GM19468 (cell line): Measurements from ENCODE around the gene PC.
"Not testable (repeated sequence)": the region's sequence is repeated elsewhere in the genome, so short reads cannot be mapped to it uniquely, and the experiment has no call there.

ENCODE experiments used
- ATAC-seq: cut with Tn5 transposase; IDR thresholded peaks from one replicate; pipeline ENCODE4 v1.9.1; 2021; ENCODE audit warnings: mild to moderate bottlenecking, moderate library complexity, moderate number of reproducible peaks; ENCODE audit not compliant: unreplicated experiment; ENCODE audit errors: extremely low read depth

The PC gene

DNA sequence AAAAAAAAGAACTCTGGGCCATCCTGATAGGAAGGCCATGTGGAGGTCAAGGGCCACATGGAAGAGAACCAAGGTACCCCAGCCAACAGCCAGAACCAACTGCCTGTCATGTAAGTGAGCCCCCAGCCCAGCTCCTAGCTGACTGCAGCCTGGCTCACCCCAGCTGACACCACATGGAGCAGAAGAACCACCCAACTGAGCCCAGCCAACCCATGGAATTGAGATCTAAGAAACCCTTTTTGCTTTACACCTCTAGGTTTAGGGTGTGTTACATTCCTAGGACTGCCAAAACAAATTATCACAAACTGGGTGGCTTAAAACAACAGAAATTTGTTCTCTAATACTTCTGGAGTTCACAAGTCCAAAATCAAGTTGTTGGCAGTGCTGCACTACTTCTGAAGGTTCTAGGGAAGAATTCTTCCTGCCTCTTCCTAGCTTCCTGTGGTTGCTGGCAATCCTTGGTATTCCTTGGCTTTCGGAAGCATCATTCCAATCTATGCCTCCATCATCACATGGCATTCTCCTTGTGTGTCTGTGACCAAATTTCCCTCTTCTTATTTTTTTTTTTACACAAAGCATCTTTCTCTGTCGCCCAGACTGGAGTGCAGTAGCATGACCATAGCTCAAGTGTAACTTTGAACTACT is 21.3 kb upstream of the PC start:
- ATAC-seq = no peak

DNA sequence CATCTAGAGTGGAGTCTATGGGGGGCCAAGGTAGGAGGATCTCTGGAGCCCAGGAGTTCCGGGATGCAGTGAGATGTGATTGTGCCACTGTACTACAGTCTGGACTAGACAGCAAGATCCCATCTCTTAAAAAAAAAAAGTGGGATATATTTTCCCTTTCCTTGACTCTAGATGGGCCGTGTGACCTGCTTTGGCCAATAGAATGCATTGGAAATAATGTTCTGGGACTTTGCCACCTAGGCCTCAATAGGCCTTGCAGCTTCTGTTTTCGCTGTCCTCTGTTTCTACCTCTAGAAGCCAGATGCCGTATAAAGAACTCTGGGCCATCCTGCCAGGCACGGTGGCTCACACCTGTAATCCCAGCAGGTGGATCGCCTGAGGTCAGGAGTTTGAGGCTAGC is 20.5 kb upstream of the PC start:
- ATAC-seq = no peak

DNA sequence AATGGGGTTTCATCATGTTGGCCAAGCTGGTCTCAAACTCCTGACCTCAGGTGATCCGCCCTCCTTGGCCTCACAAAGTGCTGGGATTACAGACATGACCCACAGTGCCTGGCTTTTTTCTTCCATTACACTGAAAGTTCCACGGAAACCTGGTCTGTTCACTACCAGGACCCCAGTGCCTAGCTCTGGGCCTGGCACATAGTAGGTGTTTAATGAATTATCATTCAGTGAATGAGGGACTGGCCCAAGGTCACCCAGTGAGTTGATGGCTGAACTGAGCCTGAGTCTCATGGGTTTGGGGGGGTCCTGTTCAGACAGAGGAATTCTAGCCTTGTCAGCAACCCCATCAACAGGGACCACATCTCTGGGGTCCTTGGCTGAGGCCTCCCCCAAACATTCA is 20.0 kb upstream of the PC start:
- ATAC-seq = no peak

DNA sequence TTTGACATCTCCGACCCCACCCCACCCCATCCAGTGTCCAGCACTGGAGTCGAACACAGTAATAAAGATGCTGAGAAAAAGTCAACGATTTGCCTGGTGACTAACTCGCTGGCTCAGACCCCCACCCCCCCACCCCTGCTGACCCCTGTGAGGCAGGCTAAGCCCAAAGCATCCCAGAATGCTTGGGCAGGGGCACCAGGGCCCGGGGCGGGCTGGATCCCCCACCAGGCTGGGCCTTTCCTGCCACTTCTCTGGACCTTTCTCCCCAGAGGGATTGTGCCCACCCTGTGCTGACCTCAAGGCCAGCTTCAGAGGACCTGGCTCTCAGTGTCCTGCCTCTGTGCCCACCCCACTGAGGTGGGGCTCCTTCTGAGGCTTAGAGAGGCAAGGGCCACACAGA is 18.7 kb upstream of the PC start:
- ATAC-seq = no peak

DNA sequence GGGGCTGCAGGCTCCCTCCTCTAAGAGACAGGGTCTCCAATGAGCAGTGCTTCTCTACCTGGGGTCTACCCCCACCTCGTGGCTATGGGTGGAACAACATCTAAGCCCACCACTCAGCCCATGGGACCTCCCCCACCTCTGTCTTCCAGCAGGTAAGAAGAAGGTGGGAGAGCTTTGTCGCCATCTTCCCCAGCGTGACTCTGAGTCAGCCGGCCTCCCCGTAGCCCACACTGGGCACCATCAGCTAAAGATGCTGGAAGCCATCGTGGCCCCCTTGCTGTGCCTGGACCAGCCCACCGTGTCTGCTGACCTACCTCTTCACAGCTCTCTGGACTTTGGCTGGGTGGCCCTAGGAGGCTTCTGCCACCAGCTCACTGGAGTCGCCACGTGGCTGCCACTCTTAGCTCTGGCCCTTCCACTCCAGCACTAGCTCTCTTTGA is 17.9 kb upstream of the PC start:
- ATAC-seq = no peak

DNA sequence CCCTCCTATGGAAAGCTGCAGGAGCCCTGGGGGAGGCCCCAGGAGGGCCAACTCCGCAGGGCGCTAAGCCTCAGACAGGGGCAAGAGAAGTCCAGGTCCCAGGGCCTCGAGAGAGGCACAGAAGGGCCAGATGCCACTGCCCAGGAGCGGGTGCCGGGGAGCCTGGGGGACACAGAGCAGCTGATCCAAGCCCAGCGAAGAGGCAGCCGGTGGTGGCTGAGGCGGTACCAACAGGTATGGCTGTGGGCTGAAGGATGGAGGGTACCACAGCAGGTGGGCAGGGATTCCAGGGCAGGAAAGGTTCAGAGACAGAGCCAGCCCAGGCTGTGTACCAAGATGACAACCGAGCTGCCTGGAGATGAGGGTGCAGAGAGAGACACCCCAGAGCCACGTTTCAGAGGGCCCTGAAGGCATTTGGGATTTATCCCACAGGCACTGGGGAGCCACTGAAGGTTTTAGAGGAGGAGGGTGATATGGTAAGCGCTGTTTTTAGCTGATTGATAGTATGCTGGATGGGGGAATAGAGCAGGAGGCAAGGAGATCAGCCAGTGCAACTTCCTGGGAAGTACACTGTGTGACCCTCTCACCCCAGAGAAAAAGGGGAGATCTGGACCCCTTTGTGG is 17.3 kb upstream of the PC start:
- ATAC-seq = no peak

DNA sequence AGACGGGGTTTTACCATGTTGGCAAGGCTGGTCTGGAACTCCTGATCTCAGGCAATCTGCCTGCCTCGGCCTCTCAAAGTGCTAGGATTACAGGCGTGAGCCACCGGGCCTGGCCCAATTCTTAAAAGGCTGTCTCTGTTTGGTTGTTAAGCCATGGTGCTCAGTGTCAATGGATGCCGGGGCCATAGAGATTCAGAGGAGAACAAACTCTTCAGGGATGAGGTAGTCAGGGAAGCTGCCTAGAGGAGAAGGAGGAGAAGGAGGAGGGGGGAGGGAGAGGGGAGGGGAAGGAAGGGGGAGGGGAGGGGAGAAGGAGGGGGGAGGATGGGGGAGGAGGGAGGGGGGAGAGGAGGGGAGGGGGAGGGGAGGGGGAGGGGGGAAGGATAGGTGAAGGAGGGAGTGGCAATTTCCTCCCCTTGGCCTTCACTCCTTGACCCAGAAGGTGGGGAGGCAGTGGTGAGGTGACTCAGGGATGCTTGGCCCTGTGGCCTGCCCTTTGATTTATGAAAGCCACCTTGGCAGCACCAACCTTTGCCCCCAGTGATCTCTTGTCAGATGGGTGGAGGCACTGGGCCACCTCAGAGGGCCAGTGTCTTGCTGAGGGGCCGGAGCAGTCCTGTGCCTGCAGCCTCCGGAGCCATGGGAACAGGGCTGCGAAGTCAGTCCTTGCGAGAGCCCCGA is 16.7 kb upstream of the PC start, which contains the start of gene C11orf86:
Gene C11orf86 (plus strand): TSS at position 581 of the 681 bp plus-strand sequence. CDS start 59 bp downstream, at position 640.
- no peak for ATAC-seq

DNA sequence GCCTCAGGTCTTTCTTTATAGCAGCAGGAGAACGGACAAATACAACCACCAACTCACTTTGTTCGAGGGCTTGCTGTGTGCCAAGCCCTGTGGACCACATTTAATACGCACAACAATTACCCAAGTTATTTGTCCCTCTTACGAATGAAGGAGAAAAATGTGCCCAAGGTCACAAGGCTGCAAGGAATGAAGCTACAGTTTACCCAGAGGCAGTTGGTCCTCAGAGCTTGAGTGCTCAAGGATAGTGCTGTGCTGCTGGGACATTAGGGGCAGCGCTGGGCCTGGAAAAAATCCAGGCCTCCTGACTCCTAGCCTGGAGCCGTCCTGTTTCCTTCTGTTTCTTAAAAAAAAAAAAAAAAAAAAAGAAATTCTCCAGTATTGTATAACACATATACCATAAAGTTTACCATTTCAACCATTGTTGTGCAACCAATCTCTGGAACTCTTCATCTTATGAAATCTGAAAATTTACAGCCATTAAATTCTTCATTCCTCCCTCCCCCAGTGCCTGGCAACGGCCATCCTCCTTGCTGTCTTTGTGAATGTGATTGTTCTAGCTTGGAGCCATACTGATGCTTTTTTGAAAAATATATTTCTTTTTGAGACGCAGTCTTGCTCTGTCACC is 15.9 kb upstream of the PC start:
- ATAC-seq = no peak

DNA sequence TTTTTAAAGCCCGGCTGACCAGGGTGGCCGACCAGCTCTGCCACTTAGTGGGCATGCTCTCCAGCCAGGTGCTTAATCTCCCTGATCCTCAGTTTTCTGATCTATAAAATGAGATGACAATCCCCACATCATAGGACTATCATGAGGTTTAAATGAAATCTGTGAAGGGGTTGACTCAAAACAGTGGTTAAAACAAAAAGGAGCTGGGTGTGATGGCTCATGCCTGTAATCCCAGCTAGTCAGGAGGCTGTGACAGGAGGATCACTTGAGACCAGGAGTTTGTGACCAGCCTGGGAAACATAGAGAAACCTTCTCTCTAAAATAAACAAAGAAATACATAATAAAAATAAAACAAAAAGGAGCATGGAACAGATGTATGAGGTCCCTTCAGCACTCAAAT is 13.3 kb upstream of the PC start:
- no peak for ATAC-seq

DNA sequence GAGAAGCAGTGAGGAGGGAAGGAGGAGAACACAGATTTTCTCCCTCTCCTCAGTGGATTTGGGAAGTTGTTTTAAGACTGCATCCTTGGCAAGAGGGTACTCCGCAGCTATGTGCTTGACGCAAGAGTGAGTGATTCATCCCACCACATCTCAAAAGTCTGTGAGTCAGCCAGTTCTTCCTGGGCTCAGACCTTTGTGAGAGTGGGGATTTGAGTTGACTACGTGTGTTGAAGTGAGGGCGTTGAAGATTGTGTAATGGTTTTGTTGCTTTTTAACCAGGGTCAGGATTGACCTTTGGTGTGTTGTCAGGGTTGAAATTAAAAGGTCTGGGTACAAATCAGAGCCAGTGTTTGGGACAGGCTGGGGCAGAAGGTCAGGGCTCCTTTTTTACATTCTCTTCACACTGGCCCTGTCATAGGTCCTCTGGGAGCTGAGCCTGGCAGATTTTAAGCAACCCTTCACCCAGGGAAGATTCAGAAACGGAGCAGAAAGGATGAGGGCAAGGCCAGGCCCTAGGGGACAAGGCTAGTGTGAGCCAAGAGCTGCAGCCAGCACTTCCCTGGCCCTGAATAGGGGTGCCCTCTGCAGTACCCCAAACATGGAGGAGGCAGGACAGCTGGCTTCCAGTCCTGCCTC is 12.7 kb upstream of the PC start:
- no peak for ATAC-seq

DNA sequence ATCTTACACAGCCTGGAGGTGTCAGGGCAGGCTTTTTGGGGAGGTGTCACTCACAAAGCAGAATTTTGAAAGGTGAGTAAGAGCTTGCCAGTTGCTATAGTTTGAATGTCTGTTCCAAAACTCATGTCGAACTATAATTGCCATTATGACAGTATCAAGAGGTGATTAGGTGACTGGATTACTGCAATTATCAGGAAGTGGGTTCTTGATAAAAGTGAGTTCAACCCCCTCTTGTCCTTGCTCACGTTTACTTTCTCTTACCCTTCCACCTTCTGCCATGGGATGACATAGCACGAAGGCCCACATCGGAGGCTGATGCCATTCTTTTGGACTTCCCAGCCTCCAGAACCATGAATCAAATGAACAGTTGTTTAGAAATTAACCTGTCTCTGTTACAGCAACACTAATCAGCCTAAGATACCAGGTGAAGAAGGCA is 12.2 kb upstream of the PC start:
- ATAC-seq = no peak

DNA sequence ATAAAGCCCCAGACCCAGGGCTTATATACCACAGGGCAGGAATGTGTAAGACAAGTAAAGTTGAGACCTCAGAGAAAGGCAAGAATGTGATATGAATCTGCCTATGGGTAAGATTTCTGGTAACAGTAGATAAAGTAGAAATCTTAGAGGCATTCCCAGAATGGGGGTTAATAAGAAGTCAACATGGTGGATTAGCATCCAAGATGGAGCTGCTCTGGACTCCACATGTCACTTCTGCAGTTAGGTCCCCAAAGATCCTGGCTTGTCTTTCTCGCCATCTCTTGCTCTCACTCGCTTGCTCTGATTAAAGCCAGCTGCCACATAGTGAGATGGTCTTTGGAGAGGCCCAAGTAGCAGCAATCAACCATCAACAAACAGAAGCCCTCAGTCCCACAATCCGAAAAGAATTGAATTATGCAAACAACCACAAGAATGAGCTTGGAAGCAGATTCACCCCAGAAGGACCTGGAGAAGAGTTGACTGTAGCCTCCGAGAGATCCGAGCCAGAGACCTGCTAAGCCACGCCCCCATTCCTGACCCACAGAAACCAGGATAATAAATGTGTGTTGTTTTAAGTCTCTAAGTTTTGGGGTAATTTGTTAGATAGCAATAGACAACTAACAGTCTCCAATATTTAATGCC is 11.5 kb upstream of the PC start:
- ATAC-seq = no peak

DNA sequence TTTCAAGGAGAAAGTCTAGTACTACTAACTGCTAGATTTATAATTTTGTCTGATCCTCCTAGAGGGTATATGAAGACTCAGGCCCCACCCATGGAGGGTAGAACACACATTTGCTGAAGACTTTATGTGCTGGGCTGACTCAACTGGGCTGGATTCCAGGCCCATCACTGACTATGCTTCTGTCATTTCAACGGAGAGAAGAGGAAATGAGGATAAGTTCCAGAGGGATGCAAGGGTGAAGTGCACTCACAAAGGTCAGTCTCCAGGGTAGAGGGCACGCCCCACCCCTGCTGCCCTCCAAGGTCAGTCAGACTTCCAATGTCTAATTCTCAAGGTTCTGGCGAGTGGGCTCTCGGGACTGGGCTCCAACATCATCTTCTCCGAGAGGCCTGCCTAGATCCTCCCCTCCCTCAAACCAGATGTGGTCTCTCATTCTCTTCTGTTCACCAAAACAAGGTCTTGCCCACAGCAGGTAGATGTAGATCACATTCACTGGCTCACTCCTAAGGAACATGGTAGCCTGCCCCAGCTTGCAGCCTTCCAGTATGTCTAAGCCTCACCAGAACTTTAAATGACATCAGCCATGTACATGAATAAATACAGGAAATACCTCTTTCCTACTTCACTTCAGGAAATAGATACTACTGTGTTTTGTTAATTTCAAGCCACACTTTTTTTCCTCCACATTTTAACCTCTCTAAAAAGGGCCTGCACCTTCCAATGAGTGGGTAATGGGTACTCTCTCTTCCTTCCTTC is 9.7 kb upstream of the PC start:
- no peak for ATAC-seq

DNA sequence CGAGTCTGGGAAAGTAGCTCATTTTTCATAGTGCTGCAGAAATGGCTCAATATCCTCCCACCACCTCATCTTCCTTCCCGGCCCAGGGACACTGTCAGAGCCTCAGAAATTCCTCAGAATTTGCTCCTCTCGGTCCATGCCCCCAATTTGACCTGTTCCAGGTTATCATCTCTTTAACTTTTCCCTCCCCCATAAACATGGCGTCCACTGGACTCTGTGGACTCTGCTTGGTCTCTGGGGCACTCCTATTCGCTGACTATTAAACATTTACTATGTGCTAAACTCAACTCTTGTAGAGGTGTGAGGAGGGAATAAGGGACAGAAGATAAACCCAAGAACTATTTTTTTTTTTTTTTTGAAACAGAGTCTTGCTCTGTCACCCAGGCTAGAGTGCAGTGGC is 8.2 kb upstream of the PC start:
- ATAC-seq = no peak

DNA sequence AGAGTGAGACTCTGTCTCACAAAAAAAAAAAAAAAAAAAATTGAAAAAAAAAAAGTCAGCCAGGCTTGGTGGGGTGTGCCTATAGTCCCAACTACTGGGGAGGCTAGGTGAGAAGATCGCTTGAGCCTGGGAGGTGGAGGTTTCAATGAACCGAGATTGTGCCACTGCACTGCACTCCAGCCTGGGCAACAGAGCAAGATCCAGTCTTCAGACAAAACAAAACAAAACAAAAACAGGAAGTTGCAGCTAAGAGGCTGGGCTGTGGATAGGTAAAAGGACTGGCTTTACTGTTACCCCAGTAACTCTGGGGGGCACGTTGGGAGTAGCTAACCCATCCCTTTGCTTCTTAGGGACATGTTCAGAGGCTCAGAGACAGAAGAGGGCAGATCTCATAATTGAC is 6.3 kb upstream of the PC start:
- ATAC-seq = no peak

DNA sequence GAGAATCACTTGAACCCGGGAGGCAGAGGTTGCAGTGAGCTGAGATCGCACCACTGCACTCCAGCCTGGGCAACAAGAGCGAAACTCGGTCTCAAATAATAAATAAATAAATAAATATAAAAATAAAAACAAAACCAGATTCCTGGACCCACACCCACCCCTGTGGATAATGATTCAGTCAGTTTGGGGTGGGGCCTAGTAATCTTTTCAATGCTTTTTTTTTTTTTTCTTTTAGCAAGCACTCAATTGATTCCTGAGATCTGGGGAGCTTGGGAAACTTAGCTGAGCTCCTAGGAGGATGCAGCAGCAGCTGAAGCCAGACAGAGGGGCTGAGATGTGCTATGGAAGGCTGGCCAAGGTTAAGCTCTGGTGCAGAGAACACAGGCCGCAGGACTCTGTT is 4.6 kb upstream of the PC start:
- ATAC-seq = no peak

DNA sequence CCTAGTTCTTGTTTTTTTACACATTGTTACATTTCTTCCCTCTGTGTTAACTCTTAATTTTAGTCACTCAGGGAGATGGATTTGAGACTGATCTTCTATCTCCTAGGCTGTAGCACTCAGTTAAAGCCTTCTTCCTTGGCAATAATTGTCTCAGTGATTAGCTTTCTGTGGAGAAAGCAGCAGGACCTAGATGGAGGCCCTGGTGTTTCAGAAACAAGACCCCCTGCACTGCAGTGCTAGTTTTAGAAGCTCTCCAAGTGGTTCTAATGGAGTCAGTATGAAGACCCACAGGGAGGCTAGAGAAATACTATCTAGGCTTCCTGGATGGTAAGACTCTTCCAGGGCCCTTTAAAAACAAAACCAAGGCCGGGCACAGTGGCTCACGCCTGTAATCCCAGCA is 4.1 kb upstream of the PC start:
- ATAC-seq = no peak

DNA sequence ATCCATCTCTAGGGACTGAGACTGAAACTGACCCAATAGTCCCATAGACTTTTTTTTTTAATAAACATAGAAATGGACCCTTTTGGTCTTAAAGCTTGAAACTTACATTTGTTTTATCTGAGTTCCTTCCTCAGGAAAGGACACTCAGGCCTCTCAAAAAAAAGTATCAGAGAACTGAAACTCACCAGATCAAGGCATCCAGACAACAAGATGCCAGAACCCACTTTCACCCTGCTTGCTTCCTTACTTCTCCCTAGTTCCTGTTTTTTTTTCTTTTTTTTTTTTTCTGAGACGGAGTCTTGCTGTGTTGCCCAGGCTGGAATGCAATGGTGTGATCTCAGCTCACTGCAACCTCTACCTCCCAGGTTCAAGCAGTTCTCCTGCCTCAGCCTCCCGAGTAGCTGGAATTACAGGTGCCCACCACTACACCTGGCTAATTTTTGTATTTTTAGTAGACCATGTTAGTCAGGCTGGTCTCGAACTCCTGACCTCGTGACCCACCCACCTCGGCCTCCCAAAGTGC is 3.6 kb upstream of the PC start:
- ATAC-seq = not testable (repeated sequence)

DNA sequence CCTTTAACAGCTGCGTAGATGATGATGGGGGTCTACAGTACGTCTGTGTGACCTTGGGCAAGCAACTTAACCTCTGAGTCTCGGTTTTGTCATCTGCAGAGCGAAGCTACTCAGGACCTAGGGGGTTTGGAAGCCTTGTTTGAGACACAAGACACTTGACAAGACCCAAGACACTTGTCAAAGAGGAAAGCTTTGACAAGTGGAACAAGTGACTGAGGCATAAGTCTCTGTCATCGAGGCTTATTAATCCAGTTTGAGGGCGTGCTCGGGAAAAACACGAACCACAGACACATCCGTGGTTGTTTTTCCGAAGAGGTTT is 732 bp upstream of the PC start:
- no peak for ATAC-seq

DNA sequence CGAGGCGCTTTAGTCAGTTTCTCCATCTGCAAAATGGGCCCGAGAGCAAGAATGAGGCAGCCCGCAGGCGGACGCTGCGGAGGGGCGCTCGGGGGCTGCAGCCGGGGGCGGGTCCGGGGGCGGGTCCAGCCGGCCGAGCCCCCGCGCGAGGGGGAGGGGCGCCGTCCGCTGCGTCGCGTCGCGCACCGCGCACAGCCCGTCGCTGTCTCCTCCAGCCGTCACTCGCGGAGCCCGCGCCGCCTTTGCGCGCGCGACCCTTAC is 282 bp downstream of the PC start:
- no peak for ATAC-seq
